Epithelial cell of proximal tubule (primary cell): ENCODE data around the gene FGFR2. TPM values are rescaled to one million over a fixed set of nuclear protein-coding genes. Genes with fewer than 3 reads are reported as not detected.

ENCODE experiments used
- DNase-seq: peaks from one replicate; pipeline ENCODE4 v3.0.0-alpha.2; 2011; ENCODE audit warnings: low read depth
- H3K4me3 ChIP-seq: 2 replicates; pipeline ENCODE4 v1.5.1; 2011; ENCODE audit warnings: low read depth, mild to moderate bottlenecking, low read length
- CTCF ChIP-seq: conservative IDR thresholded peaks from 2 replicates; pipeline ENCODE4 v1.5.1; 2012; ENCODE audit warnings: low read depth, mild to moderate bottlenecking, low read length
- total RNA-seq: library from RNA; depleted of rRNA; stranded (reverse); fragments of >200 nt; gene quantifications from 2 replicates; pipeline ENCODE4 v1.2.3, GENCODE V29; 2015

Gene FGFR2
- total RNA-seq, 1 donor from 2014 or later: 1.6 TPM

- no peak for TF ChIP-seq CTCF
- no peak for DNase-seq
- no peak overlapping the region for H3K4me3 ChIP-seq
Measured at GRCh38 chr10:121509112-121509511, 89.1 kb downstream of the FGFR2 start.

- H3K4me3 ChIP-seq: no peak overlapping the region
- no peak for DNase-seq
- TF ChIP-seq CTCF: no peak
Measured at GRCh38 chr10:121503587-121504051, 94.6 kb downstream of the FGFR2 start.

- TF ChIP-seq CTCF: no peak
- H3K4me3 ChIP-seq: no peak overlapping the region
- DNase-seq: no peak
Measured at GRCh38 chr10:121501796-121502195, 96.4 kb downstream of the FGFR2 start.

GRCh38 chr10:121500701-121501332, 97.4 kb downstream of the FGFR2 start:
- H3K4me3 ChIP-seq: no peak overlapping the region
- no peak for DNase-seq
- TF ChIP-seq CTCF: no peak

- DNase-seq: no peak
- TF ChIP-seq CTCF: peak; percentile 24
Measured at GRCh38 chr10:121497513-121498470, 100.5 kb downstream of the FGFR2 start.

GRCh38 chr10:121495719-121496118, 102.5 kb downstream of the FGFR2 start:
- no peak for TF ChIP-seq CTCF
- DNase-seq: no peak
- H3K4me3 ChIP-seq: no peak overlapping the region

More at GRCh38 chr10:121497513-121498470, 100.5 kb downstream of the FGFR2 start:
- no peak overlapping the region for H3K4me3 ChIP-seq
